Psoas muscle (tissue), 8 donors: ENCODE data around the gene MDN1. TPM values are rescaled to one million over a fixed set of nuclear protein-coding genes. Genes with fewer than 3 reads are reported as not detected.

Experiments
- ATAC-seq, 4 donors: fragments of 200-7000 bp; cut with Tn5 transposase; one replicate each; pipeline ENCODE4 v1.9.1; 2020; ENCODE audit warnings: moderate library complexity in 3 of 4, mild to moderate bottlenecking in 2 of 4
- DNase-seq, 2 donors: peaks; one replicate each; pipeline ENCODE4 v3.0.0-alpha.2; 2020
- H3K27ac ChIP-seq: fragments of 200-600 bp; one replicate; pipeline ENCODE4 v1.8.0; 2022
- H3K27me3 ChIP-seq, 3 donors: fragments of 200-600 bp in 1 of 3; one replicate each; pipeline versions ENCODE4 v1.6.1 to v1.8.0; 2013 to 2022; ENCODE audit warnings: low read length in 2 of 3, mild to moderate bottlenecking in 2 of 3, moderate library complexity in 1 of 3; ENCODE audit not compliant: insufficient read depth in 3 of 3
- H3K36me3 ChIP-seq, 2 donors: fragments of 200-600 bp in 1 of 2; one replicate each; pipeline versions ENCODE4 v1.6.1 to v1.8.0; 2013 to 2022; ENCODE audit warnings: low read depth in 1 of 2, mild to moderate bottlenecking in 1 of 2, moderate library complexity in 1 of 2; ENCODE audit not compliant: insufficient read depth in 1 of 2
- H3K4me1 ChIP-seq: fragments of 200-600 bp; one replicate; pipeline ENCODE4 v1.8.0; 2022
- H3K4me3 ChIP-seq: fragments of 200-600 bp; one replicate; pipeline ENCODE4 v1.8.0; 2022; ENCODE audit warnings: mild to moderate bottlenecking
- H3K9me3 ChIP-seq: fragments of 200-600 bp; one replicate; pipeline ENCODE4 v1.8.0; 2022
- CTCF ChIP-seq: fragments of 200-600 bp; IDR thresholded peaks from one replicate; pipeline ENCODE4 v1.8.0; 2022; ENCODE audit warnings: antibody characterized with exemption
- WGBS, 3 donors: extraction: QIAGEN DNeasy Blood & Tissue Kit; methylation state at CpG; one replicate each; pipeline versions ENCODE4 v1.1.6 to v1.1.7; 2013; 5-methylcytosine and 5-hydroxymethylcytosine counted together
- intact Hi-C, 2 donors: fragments of 100-400 bp; cut with DNase I; formaldehyde crosslinking; loops; one replicate each; pipeline versions ENCODE4 v1.11.0 to v1.14.2; 2022
- polyA plus RNA-seq, 3 donors: library from polyadenylated mRNA; stranded (reverse); fragments of 200-250 nt; gene quantifications; one replicate each; pipeline ENCODE4 v1.2.3, GENCODE V29; 2013
- total RNA-seq, 4 donors: library from RNA; stranded (reverse); fragmentation: NEBNext Ultra II Directional in 2 of 4; extraction: Animal tissue kit (Norgen Biotek cat#: 25700) in 2 of 4; gene quantifications; one replicate each; pipeline versions ENCODE4 v1.2.1 to v1.2.4, GENCODE V29; 2021 to 2023
- donor health status: healthy with polysubstance abuse.
- donor health status: DM: no; HTN: no; CAD: no; lungs with moderate emphysema.
- donor health status: Bipolar disorder and iron deficiency.
- donor health status: healthy.
- donor health status: DM: yes; HTN: yes; CAD: no.
- donor health status: DM: no; HTN: no; CAD: no.
- donor health status: DM: no; HTN: no; CAD: no.
- donor health status: DM: yes; HTN: yes; CAD: no.

MDN1 gene
- total and polyA plus RNA-seq, 7 donors = 7.5 to 27.2 (median 14.6) TPM

- Histone ChIP-seq H3K9me3 (no peaks in the 10 kb centered on the region), H3K27me3 (no peaks in the 10 kb centered on the region), H3K36me3 (peaks cover 0 to 11% of the 10 kb centered on the region in 2 donors), H3K27ac (no peak overlapping the region), H3K4me1 (no peaks in the 10 kb centered on the region), H3K4me3 (no peak overlapping the region)
- intact Hi-C loops = no loop called here
- no peak for TF ChIP-seq CTCF
- 88 to 93% (median 92%) methylated on average over 8 of the region's 8 CpGs for WGBS, 3 donors
- DNase-seq = no peak
- no peak for ATAC-seq
Measured at GRCh38 chr6:89623749-89624148, 195.8 kb downstream of the MDN1 start.

- Histone ChIP-seq H3K4me3 (no peak overlapping the region), H3K36me3 (peaks cover 2 to 6% of the 10 kb centered on the region in 2 donors), H3K27ac (no peak overlapping the region), H3K9me3 (no peaks in the 10 kb centered on the region), H3K4me1 (no peaks in the 10 kb centered on the region), H3K27me3 (no peaks in the 10 kb centered on the region)
- ATAC-seq = no peak
- no peak for DNase-seq
- intact Hi-C loops = no loop called here
- 95 to 96% (median 96%) methylated on average over 6 of the region's 6 CpGs for WGBS, 3 donors
- TF ChIP-seq CTCF = no peak
Measured at GRCh38 chr6:89619567-89619966, 200.0 kb downstream of the MDN1 start.

- Histone ChIP-seq H3K27me3 (no peaks in the 10 kb centered on the region), H3K27ac (no peak overlapping the region), H3K36me3 (peaks cover 2 to 6% of the 10 kb centered on the region in 2 donors), H3K4me3 (no peak overlapping the region), H3K9me3 (no peaks in the 10 kb centered on the region), H3K4me1 (no peaks in the 10 kb centered on the region)
- no peak for TF ChIP-seq CTCF
- intact Hi-C loops = no loop called here
- 90 to 97% (median 91%) methylated on average over 6 of the region's 6 CpGs for WGBS, 3 donors
- no peak for ATAC-seq
- DNase-seq = no peak
Measured at GRCh38 chr6:89618026-89618425, 201.6 kb downstream of the MDN1 start.

- intact Hi-C loops = no loop called here
- ATAC-seq (no peak), DNase-seq (no peak)
- Histone ChIP-seq H3K4me1 (no peaks in the 10 kb centered on the region), H3K27me3 (no peaks in the 10 kb centered on the region), H3K36me3 (peaks cover 2 to 4% of the 10 kb centered on the region in 2 donors), H3K9me3 (no peaks in the 10 kb centered on the region), H3K27ac (no peak overlapping the region), H3K4me3 (no peak overlapping the region)
- 81 to 94% (median 92%) methylated on average over 5 of the region's 5 CpGs for WGBS, 3 donors
- TF ChIP-seq CTCF = no peak
Measured at GRCh38 chr6:89616531-89616930, 203.1 kb downstream of the MDN1 start.

- H3K36me3 ChIP-seq = peaks cover 0 to 2% of the 10 kb centered on the region in 2 donors
- TF ChIP-seq CTCF = no peak
- intact Hi-C loops = no loop called here
- no peaks in the 10 kb centered on the region for H3K27me3 ChIP-seq
- no peak overlapping the region for H3K27ac ChIP-seq
- no peak overlapping the region for H3K4me3 ChIP-seq
- no peaks in the 10 kb centered on the region for H3K9me3 ChIP-seq
- WGBS, 3 donors = 80 to 85% (median 82%) methylated on average over 5 of the region's 5 CpGs
- DNase-seq (no peak), ATAC-seq (no peak)
- H3K4me1 ChIP-seq = no peaks in the 10 kb centered on the region
Measured at GRCh38 chr6:89615882-89616281, 203.7 kb downstream of the MDN1 start.
